HG03342 (cell line): ENCODE data around the gene KRT82.
"Not testable (repeated sequence)": the region's sequence is repeated elsewhere in the genome, so short reads cannot be mapped to it uniquely, and the experiment has no call there.

Source experiments
- ATAC-seq: cut with Tn5 transposase; IDR thresholded peaks from one replicate; pipeline ENCODE4 v1.9.1; 2021; ENCODE audit warnings: mild to moderate bottlenecking, moderate library complexity; ENCODE audit not compliant: unreplicated experiment

The KRT82 gene

GRCh38 chr12:52405922-52406385 is at the start of gene KRT82:
Gene KRT82, minus strand, starts transcription at chr12:52406335. Its CDS starts 58 bp downstream, at chr12:52406277.
- ATAC-seq = no peak

- no peak for ATAC-seq
Observed at GRCh38 chr12:52455821-52456220, 49.7 kb upstream of the KRT82 start.

GRCh38 chr12:52454411-52455201 is 48.5 kb upstream of the KRT82 start:
- no peak for ATAC-seq

- ATAC-seq = no peak
Observed at GRCh38 chr12:52452101-52452500, 46.0 kb upstream of the KRT82 start, which contains the start of gene KRT6B. Gene KRT6B, minus strand, starts transcription at chr12:52452146. Its CDS starts 68 bp downstream, at chr12:52452078.

- ATAC-seq = no peak
Observed at GRCh38 chr12:52448228-52448627, 42.1 kb upstream of the KRT82 start.

- ATAC-seq = not testable (repeated sequence)
Observed at GRCh38 chr12:52447196-52447595, 41.1 kb upstream of the KRT82 start.

- no peak for ATAC-seq
Observed at GRCh38 chr12:52446367-52447045, 40.4 kb upstream of the KRT82 start.

- no peak for ATAC-seq
Observed at GRCh38 chr12:52445876-52446275, 39.7 kb upstream of the KRT82 start.

GRCh38 chr12:52444647-52445595 is 38.8 kb upstream of the KRT82 start:
- no peak for ATAC-seq

- ATAC-seq = no peak
Observed at GRCh38 chr12:52443966-52444365, 37.8 kb upstream of the KRT82 start.

GRCh38 chr12:52442600-52443061 is 36.5 kb upstream of the KRT82 start:
- no peak for ATAC-seq

GRCh38 chr12:52441320-52441911 is 35.3 kb upstream of the KRT82 start:
- no peak for ATAC-seq

GRCh38 chr12:52440821-52441319 is 34.7 kb upstream of the KRT82 start:
- ATAC-seq = no peak

- no peak for ATAC-seq
Observed at GRCh38 chr12:52439845-52440244, 33.7 kb upstream of the KRT82 start.

- ATAC-seq = no peak
Observed at GRCh38 chr12:52439420-52439819, 33.3 kb upstream of the KRT82 start.

GRCh38 chr12:52438305-52439301 is 32.5 kb upstream of the KRT82 start:
- ATAC-seq = no peak

GRCh38 chr12:52437508-52437907 is 31.4 kb upstream of the KRT82 start:
- no peak for ATAC-seq

GRCh38 chr12:52436828-52437474 is 30.8 kb upstream of the KRT82 start:
- ATAC-seq = no peak
